Prostate gland (tissue), 2 donors: ENCODE results near the gene CUX1.

ENCODE experiments used
- POLR2AphosphoS5 ChIP-seq: sonication (generic); formaldehyde crosslinking; IDR thresholded peaks from one replicate; pipeline ENCODE4 v1.6.1; 2017; ENCODE audit warnings: antibody characterized with exemption
- TF ChIP-seq, protein P1 (sequence below), 4 experiments: fragments of 200-600 bp in 2 of 4; fragments of 450-650 bp in 2 of 4; sonication (generic) in 2 of 4; IDR thresholded peaks; 1 replicate in 3 of 4; 2 replicates in 1 of 4; pipeline ENCODE4 v1.5.1; 2016 to 2019; ENCODE audit warnings: antibody characterized with exemption in 4 of 4, mild to moderate bottlenecking in 2 of 4, moderate library complexity in 2 of 4

DNA sequence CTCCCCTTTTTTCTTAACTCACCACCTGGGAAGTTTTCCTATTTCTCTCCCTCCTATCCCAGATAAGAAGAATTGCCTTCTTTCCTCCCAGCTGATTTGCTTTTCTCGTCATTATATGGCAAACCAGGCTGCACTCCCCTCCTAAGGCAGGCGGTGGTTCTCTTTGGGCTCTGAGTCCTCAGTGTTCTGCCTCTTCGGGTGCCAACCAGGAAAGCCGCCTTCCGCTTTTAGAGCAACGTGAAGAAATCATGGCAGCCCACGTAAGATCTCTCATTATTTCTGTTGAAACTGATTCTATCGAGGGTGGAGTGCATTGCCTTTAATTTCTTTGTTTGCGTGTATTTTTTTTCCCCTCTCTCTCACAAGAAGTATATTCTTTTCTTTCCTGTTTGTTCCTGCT lies 141.9 kb downstream of the CUX1 start:
- TF ChIP-seq, protein P1, sequence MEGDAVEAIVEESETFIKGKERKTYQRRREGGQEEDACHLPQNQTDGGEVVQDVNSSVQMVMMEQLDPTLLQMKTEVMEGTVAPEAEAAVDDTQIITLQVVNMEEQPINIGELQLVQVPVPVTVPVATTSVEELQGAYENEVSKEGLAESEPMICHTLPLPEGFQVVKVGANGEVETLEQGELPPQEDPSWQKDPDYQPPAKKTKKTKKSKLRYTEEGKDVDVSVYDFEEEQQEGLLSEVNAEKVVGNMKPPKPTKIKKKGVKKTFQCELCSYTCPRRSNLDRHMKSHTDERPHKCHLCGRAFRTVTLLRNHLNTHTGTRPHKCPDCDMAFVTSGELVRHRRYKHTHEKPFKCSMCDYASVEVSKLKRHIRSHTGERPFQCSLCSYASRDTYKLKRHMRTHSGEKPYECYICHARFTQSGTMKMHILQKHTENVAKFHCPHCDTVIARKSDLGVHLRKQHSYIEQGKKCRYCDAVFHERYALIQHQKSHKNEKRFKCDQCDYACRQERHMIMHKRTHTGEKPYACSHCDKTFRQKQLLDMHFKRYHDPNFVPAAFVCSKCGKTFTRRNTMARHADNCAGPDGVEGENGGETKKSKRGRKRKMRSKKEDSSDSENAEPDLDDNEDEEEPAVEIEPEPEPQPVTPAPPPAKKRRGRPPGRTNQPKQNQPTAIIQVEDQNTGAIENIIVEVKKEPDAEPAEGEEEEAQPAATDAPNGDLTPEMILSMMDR (IDR thresholded peaks at IDR 0.05): no peak
- no peak for TF ChIP-seq POLR2AphosphoS5
